ENCODE results near the gene ATE1. TPM values are rescaled to one million over a fixed set of nuclear protein-coding genes. Genes with fewer than 3 reads are reported as not detected.

ATE1 gene
- total RNA-seq, 4 donors from 2014 or later: 31.4 to 47.9 (median 38.3) TPM

GRCh38 chr10:121965996-121966395, 38.2 kb upstream of the ATE1 start:
- TF ChIP-seq, protein P1, sequence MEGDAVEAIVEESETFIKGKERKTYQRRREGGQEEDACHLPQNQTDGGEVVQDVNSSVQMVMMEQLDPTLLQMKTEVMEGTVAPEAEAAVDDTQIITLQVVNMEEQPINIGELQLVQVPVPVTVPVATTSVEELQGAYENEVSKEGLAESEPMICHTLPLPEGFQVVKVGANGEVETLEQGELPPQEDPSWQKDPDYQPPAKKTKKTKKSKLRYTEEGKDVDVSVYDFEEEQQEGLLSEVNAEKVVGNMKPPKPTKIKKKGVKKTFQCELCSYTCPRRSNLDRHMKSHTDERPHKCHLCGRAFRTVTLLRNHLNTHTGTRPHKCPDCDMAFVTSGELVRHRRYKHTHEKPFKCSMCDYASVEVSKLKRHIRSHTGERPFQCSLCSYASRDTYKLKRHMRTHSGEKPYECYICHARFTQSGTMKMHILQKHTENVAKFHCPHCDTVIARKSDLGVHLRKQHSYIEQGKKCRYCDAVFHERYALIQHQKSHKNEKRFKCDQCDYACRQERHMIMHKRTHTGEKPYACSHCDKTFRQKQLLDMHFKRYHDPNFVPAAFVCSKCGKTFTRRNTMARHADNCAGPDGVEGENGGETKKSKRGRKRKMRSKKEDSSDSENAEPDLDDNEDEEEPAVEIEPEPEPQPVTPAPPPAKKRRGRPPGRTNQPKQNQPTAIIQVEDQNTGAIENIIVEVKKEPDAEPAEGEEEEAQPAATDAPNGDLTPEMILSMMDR (IDR thresholded peaks at IDR 0.05): no peak
- no peak for TF ChIP-seq POLR2A (IDR thresholded peaks at IDR 0.05)
- no peaks in the 10 kb centered on the region for H3K4me1 ChIP-seq
- H3K27ac ChIP-seq: no peak overlapping the region
- H3K4me3 ChIP-seq: no peak overlapping the region
- H3K27me3 ChIP-seq: no peaks in the 10 kb centered on the region
- peaks cover 0 to 77% (median 0%) of the 10 kb centered on the region in 3 donors for H3K36me3 ChIP-seq
- no peak for DNase-seq
- no peaks in the 10 kb centered on the region for H3K9me3 ChIP-seq

DNA sequence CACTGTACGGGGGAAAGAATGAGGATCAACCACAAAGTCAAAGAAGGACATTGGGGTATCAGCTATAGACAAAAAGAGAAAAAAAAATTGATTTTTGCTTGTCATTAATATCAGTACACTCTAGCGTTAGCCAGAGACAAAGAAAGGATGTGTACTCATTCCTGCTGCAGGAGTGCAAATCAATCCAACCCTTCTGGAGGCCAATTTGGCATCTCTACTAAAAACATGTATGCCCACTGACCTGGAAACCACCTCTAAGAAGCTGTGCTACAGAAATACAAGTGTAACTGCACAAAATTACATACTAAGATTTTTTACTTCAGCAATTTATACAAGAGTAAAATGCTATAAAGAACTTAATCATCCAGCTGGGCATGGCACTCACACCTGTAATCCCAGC, 33.6 kb upstream of the ATE1 start:
- Histone ChIP-seq H3K4me3 (no peak overlapping the region), H3K9me3 (no peaks in the 10 kb centered on the region), H3K4me1 (no peaks in the 10 kb centered on the region), H3K27me3 (no peaks in the 10 kb centered on the region), H3K27ac (no peak overlapping the region), H3K36me3 (peaks cover 0 to 59% (median 0%) of the 10 kb centered on the region in 3 donors)
- DNase-seq: no peak
- TF ChIP-seq, protein P1 (IDR thresholded peaks at IDR 0.05): no peak
- TF ChIP-seq POLR2A (IDR thresholded peaks at IDR 0.05): no peak

- no peak overlapping the region for H3K4me3 ChIP-seq
- DNase-seq: no peak
- no peaks in the 10 kb centered on the region for H3K4me1 ChIP-seq
- peaks cover 0 to 41% (median 0%) of the 10 kb centered on the region in 3 donors for H3K36me3 ChIP-seq
- H3K27ac ChIP-seq: no peak overlapping the region
- no peaks in the 10 kb centered on the region for H3K27me3 ChIP-seq
- no peak for TF ChIP-seq POLR2A (IDR thresholded peaks at IDR 0.05)
- TF ChIP-seq, protein P1 (IDR thresholded peaks at IDR 0.05): no peak
- no peaks in the 10 kb centered on the region for H3K9me3 ChIP-seq
These were observed 31.8 kb upstream of the ATE1 start for GRCh38 chr10:121959671-121960070.

DNA sequence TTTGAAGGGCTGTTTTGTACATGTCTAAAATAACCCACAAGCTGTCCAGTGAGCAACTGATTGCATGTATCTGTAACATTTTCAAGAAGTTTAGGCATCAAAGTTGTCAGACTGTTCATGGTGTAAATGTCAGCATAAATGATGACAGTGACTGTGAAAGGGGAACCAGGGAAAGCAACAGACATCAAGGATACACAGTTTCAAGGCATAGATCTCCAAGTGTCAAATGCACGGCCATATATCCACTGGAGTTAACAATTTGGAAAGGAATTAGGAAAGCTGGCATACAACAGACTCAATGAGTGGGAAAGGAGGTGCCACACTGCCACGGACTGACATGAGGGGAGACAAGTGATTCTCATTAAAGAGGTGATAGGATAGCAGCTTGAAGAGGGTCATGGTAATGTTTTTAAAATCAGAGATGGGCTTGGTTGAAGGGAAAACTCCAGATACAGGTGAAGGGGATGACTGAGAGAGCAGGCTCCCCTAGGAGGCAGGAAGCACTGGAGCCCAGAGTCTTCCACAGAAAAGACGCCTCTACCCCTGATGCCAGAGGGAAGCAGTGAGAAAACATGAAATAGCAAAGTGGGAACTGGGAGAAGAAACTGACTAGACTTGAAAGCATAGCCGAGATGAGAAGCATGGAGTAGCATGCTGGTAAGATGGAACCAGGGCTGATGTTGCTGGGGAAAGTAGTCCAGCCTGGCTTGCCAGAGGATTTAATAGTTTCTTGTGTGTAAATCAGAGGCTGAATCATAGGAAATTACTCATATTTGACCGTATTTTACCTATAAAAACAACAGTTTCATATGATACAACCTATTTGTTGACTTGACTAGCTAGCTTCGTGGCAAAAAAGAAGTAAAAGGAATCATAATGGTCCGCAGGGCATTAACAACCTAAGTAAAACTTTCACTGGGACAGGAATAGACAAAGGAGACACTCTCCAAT, 28.6 kb upstream of the ATE1 start:
- no peaks in the 10 kb centered on the region for H3K4me1 ChIP-seq
- H3K27me3 ChIP-seq: no peaks in the 10 kb centered on the region
- H3K4me3 ChIP-seq: no peak overlapping the region
- no peak overlapping the region for H3K27ac ChIP-seq
- no peak for DNase-seq
- H3K36me3 ChIP-seq: peaks cover 0 to 30% (median 0%) of the 10 kb centered on the region in 3 donors
- no peaks in the 10 kb centered on the region for H3K9me3 ChIP-seq
- TF ChIP-seq POLR2A (IDR thresholded peaks at IDR 0.05): no peak
- TF ChIP-seq, protein P1 (IDR thresholded peaks at IDR 0.05): no peak

DNA sequence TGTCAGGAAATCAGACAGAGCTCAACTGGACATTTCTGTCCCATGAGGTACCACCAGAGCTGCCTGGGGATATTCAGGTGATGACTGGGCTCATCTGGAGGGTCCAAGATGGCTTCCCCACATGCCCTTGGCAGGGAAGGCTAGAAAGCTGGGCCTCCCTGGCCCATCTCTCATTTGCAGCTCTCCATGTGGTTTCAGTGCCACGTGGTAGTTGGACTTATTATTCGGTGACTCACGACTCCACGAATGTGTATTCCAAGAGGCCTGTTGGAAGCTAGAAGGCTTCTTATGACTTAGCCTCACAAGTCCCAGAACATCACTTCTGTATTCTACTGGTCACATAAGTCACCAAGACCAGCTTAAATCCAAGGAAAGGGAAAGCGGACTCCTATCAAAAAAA, 24.4 kb upstream of the ATE1 start:
- H3K27ac ChIP-seq: no peak overlapping the region
- H3K4me3 ChIP-seq: no peak overlapping the region
- no peaks in the 10 kb centered on the region for H3K27me3 ChIP-seq
- no peaks in the 10 kb centered on the region for H3K4me1 ChIP-seq
- H3K9me3 ChIP-seq: no peaks in the 10 kb centered on the region
- H3K36me3 ChIP-seq: peaks cover 0 to 4% (median 0%) of the 10 kb centered on the region in 3 donors
- no peak for DNase-seq
- TF ChIP-seq, protein P1 (IDR thresholded peaks at IDR 0.05): no peak
- TF ChIP-seq POLR2A (IDR thresholded peaks at IDR 0.05): no peak

All from Peyer's patch (tissue), 4 donors.